Fibroblast of skin of right biceps (primary cell): ENCODE results near the gene MYT1.

Experiments
- DNase-seq: peaks from one replicate; pipeline ENCODE4 v3.0.0-alpha.2; 2013

MYT1 gene

DNA sequence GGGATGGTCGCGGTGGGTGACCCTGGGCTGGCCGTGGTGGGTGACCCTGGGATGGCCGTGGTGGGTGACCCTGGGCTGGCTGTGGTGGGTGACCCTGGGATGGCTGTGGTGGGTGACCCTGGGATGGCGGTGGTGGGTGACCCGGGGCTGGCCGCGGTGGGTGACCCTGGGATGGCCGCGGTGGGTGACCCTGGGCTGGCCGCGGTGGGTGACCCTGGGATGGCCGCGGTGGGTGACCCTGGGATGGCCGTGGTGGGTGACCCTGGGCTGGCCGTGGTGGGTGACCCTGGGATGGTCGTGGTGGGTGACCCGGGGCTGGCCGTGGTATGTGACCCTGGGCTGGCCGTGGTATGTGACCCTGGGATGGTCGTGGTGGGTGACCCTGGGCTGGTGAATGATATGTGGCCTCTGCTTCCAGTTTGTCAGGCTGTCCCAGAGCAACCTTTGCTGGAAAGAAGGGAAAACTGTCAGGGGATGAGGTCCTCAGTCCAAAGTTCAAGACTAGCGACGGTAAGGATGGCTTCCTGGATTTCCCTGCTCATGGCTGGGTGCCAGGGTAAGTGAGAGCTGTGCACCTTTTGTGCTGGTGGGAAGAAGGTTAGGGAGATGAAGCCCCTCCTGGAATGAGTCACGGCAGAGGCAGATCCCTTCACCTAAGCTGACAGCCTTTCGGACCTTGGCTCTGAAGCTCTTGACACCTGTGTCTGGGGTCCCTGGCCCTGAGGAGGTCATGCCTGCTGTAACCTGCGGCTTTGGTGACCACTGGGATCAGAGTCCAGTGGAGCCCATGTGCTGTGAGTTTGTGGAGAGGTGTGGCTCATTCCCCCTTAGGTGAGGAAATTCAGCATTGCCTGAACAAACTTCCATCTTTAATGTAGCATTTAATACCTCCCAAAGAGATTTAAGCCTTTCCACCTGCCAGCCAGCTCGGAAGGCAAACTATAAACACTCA, 72.2 kb downstream of the MYT1 start:
- DNase-seq: no peak

DNA sequence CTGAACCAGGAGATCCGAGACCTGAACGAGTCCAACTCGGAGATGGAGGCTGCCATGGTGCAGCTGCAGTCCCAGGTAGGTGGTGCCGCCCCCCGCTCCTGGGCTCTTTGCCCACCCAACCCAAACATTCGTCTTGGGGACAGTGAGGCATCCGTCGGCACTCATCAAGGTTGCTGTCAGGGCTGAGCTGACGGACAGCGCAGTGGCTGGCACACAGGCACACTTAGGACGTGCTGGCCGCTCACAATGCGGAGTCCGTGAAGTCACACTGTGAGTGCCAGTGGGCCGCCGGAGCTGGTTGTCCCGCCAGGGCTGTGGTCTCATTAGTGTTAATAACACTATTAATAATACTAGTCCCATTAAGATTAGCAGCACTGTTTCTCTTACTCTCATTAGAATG, 73.1 kb downstream of the MYT1 start:
- DNase-seq: no peak

DNA sequence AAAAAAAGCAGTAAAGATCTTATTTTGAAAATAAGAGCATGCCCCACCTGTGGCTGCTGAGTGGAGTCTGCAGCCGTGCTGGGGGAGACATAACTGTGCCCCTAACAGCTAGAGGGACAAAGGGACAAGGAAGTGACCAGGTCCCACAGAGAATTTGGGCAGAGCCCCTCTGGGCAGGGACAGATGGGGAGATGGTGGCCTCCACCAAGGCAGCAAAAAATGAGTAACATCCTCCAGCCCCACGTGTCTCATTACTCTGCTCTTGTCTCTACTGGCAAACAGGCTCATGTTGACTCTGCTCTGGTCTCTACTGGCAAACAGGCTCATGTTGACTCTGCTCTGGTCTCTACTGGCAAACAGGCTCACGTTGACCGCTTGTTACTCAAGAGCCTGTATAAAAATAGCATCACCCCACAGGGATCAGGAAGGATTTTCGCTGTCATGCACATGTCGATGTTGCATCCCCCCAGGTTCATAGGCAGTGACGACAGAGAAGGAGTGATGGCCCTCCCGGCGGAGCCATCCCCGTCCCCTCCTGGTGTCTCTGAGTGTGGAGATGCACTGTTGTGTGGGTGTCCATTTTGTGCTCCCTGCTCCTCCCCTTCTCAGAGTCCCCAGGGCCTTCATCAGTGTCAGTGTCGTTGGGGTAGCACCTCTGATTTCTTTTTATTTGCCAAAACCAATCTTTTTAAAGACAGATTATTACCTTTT, 74.0 kb downstream of the MYT1 start:
- no peak for DNase-seq

DNA sequence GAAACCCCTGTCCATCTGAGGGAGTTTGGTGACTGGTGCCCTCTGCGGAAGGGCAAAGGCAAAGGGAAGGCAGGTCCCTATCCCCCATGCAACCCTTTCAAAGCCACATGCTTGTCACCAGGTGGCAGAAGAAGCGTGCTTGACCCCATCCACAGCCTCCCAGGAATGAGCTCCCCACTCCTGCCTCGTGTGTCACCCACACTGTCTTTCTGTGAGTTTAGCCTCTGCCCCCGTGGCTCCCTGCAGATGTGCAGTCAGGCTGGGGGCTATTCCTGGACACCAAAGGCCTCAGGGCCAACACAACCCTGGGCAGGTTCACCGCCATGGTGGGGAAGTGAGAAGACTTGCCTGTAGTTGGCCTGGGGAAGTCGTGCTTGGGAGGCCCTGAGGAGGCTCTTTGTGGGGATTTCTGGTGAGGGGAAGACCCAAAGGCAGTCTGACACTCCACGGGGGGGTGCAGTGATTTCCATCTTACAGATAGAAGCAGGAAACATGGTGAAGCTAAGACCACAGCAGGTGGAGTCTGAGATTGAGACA, 74.7 kb downstream of the MYT1 start:
- no peak for DNase-seq

DNA sequence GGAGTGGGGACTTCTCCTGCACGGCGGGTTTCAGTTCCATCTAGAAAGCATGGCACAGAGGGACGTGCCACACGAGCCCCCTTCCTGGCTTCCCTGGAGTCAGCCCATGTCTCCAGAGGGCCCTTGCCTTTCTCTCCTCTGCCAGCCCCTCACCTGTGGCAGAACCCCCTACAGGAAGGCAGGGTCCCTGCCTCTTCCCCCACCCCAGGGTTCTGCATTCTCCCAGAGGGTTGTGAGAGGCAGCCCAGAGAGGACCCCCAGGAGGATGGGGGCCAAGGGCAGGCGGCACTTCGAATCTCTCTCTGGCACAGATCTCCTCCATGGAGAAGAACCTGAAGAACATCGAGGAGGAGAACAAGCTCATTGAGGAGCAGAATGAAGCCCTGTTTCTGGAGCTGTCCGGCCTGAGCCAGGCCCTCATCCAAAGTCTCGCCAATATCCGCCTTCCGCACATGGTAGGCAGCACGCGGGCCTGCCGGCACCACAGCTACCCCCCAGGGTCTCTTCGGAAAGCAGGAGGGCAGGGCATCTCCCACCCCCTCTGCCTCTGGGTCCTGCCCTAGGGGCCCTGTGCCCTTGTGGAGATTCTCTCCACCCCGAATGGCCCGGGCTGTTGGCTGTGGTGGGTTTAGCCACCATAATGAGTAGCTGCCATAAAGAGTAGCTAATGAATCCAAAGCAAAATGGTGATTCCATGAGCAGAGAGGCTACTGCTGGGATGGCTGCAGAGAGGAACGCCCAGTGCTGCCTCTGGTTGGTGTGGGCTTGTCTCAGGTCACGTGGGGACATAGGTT, 75.4 kb downstream of the MYT1 start:
- no peak for DNase-seq

DNA sequence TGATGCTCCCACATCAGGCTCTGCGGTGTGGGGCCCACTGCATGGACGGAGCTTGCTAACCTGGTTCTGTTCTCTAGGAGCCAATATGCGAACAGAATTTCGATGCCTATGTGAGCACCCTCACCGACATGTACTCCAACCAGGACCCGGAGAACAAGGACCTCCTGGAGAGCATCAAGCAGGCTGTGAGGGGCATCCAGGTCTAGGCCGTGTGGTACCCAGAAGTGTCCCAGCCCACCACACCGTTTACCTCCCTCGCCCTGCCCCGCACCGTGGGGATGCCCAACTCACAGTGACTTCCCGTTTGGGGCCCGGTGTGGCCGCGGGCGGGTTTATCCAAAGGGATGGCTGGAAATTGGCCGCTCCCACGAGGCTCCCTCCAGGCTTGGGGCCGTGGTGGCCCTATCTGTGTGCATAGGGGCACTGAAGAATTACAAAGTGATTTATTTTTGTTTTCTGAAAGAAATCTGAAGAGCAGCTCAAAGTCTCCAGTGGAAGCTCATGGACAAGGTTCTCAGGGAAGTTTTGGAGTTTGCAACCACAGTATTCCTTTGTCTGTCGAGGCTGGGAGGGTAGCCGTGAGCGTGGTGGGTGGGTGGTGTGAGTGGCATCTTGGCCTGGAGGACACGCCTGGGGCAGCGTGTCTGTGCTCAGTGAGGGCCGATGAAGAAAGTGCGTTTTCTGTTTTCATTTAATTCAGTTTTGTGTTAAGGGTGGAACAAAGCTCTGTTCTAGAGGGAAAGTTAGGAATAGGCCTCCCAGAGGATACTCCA, 76.2 kb downstream of the MYT1 start:
- DNase-seq: no peak

DNA sequence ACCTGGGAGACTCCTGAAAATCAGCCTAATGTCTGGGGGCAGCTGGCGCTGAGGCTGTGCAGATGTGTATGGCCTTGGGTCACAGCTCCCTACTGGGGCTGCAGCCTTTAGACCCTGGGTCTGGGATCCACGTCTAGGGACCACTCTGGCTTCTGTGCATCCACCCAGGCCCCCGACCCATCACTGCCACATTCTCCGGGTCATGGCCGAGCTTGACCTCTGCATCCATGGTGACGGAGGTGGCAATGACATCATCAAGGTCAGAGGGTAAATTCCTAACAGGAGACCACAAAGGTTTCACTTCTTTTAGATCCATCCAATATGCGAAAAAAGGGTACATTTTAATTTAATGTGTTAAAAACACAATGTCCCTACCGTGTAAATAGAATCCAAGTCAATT, 76.8 kb downstream of the MYT1 start:
- DNase-seq: no peak

DNA sequence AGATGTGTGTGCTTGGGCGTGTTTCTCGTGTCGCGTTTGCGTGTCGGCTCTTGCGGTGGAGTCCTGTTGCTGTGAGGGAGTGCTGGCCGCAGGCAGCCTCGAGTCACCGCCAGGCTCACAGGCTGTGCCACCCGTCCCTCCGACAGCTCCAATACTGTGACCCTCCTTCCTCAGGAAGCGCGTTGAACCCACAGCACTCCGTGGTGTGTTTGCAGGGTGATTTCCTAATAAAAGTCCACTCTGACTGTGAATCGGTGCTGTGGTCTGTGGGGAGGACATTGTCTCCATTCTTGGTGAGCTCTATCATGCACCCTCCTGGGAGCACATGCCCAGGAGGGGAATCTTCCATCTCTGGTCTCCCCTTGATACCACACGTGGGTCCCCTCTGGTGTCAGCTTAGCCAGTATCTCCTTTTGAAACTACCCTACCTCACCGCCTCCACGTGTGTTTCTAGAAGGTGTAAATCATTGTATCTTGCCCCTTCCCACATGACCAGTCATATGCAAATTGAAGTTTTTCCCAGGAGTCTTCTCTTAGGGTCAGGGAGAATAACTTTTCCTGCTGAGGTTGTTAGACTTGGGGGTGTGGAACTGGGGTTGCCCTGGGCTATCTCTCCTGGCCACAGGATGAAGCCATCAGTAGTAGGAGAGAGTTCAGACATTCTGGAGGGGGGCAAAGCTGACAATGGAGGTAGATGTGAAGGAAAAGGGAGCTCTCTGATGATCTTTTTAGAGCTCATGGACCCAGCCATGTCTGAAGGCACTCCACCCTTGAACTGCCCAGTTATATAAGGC, 77.9 kb downstream of the MYT1 start:
- no peak for DNase-seq

DNA sequence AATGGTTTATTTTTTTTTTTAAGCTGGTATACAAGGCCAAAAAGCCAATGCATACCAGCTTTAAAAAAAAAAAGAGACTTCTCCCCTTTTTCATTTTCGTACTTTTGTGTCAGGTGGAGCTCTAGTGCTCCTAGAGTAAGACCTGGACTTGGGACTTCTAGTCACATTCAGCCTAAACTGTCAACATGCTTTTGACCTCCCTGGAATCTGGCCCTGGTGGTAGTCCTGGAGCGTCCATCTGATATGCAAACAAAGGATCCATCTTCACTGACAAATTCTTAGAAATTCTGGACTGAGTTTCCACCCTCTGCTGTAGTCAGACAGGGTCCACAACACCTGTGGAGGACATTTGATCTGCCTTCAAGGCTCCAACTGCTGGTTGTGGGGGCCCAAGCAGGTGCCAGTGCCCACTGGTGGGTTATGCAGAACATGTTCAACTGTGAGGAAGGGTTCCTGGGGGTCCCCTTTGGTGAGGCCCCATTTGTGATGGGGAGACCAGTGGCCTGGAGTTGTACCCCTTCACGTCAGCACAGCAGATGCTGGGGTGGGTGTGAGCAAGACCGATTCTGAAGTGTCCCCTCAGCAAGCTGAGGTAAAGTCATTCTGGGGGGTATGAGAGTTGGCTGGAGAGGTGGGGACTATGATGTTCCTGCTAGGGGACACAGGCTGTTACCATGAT, 78.7 kb downstream of the MYT1 start:
- no peak for DNase-seq

DNA sequence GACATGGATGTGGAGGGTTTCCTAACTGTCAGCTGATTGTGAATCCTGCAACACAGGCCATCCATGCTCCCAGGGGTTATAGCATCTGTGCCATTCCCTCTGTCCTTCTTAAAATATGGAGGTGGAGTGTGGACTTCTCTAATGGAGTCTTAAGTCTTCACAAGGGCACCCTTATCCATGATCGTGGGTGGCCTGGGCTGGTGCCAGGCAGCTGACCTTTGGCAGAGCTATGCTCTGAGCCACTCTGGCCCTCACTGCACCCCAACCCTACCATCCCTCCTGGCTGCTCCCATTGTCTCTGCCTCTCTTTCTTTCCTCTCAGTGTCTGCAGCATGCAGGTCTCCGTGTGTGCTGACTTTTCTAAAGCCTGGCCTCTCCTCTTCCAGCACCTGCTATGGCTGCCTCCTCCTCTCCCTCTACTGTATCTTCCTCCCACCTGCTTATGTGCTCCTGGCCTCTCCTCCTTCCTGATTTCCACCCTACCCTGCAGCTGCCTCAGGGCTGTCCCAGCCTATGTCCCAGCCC, 80.1 kb downstream of the MYT1 start:
- DNase-seq: no peak

DNA sequence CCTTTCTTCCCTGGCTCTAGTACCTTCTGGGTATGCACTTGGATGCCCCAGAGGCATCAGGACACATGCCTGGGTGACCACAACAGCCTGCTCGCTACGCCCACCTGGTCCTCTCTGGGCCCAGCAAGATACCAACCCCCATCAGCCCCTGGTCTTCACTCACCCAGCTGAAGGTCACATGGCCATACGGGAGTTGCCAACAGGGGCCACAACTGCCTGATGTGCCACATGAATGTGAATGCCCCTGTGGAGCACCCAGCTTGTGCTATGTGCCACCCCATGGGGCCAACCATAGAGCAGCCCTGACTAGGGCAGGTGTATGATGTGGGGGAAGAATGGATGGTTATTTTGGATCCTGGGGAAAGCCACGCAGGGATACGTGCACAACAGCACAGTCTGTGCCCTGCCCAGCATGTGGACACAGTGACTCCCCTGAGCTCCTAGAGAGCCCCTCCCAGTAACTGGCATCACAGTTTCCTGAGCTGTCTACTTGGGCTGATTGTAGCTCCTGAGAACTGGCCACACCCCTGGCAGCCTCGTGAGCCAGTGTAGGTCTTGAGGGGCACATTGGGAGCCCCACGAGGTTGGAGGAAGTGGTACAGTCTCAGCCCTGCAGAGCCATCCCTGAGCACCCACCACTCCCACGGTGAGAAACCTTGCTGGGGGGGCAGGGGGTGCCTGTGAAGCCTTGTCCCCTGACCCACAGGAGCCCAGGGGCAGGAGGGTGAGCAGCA, 80.8 kb downstream of the MYT1 start:
- DNase-seq: no peak

DNA sequence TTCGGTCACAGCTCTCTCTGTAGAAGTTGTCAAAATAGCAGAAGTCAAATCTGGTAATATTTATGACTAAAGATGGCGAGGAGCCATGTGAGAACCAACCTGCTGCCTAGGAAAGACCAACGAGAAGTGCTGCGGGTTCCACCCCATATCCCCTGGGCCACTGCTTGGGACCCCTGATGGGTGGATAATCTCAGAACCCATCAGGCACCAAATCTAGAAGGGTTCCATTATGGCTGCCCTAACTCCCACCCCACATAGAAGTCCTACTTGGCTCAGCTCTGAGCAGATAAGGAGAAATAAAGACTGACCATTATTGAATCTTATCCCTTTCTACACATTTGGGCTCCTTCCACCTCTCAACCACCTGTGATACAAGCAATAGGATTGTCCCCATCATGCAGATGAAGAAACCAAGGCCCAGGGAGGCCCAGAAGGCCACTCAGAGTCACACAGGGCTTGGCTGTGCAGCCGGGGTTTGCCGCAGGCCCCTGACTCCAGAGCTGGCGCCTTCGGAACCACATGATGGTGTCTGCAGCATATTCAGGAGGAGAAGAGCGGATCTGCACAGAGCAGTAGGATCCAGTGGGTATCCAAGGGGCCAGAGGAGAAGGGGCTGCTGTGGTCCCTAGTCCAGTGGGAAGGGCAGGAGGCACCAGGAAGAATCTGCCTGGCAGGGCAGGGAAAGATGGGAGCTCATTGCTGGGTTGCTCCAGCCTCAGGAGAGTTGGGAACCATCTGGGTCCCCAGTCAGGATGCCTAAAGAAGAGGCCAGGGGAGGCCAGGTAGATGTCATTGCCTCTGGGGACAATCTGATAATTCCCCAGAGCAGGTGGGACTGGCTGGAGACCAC, 81.7 kb downstream of the MYT1 start:
- no peak for DNase-seq

DNA sequence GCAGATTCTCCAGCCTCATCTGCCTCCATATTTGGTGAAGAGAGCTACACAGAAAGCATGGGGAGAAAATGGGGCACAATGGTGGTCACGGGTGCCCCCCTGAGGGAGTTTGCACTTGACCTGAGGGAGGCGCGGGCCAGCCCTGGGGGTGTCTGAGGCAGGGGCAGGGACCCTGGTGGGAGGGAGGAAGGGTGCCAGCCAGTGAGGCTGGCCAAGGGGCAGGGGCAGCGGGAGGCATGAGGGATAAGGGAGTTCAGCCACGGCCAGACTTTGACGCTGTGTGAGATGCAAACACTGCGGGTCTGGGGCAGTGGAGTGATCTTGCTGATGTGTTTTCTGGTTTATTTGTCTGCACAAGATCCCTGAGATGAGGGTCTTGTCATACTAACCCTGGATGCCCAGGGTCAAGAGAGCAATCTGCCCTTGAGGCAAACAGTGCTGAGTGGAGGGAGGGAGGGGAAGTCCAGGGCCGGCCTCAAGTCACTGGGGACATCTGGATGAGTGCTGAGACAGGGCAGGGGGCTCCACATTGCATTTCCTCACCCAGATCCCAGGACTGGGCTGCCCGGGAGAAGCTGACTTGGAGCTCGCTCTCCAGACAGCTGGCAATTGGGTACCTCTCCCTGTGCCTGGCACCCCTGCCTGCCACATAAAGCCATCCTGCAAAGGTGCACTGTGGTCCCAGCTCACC, 82.5 kb downstream of the MYT1 start:
- no peak for DNase-seq

DNA sequence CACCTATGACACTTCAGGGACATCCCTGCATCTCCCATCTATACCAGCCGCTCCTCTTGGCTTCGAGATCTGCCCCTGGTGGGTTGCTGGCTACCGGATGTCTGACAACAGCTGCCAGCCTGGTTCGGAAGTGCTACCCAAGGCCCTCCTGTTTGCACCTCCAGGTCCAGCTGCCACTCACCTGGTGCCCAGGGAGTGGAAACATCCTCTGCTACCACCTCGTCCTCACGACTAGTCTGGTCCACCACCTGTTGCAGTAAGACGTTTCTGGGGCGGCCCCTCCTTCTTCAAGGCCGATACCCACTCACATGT, 83.0 kb downstream of the MYT1 start:
- DNase-seq: no peak

DNA sequence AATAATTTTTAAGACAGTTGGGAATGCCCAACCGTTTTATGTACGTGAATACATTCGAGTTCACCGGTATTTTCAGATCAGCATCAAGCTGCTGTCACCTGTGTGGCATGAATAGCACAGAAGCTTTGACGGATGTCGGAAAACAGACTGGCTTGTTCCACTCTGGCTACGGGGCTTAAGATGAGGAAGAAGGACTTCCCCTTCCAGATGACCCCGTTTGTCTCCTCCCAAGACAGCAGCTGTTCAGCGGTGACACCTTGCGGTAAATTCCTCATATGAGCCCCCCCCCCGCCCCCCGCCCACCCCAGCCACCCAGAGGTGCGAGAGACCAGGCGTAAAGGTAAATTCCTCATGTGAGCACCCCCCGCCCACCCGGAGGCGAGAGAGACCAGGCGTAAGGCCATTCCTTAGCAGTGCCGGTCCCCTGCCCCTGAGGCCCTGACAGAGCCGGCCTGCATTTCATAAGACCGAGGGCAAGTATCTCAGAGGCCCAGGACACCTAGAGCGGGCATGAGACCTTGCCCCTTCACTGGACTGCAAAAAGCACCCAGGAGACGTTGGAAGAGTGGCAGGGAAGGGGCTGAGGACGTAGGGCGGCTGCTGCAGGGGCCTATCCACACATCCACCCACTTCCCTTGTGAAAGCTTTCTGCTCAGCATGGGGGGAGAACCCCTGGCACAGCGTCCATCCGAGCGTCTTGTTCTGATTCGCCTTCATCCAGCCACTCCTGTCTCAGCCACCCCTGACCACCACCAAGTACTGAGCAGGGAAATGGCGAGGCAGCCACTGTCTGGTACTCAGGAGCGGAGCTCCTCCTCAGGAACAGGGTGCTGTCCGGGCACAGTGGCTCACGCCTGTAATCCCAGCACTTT, 84.0 kb downstream of the MYT1 start:
- no peak for DNase-seq

DNA sequence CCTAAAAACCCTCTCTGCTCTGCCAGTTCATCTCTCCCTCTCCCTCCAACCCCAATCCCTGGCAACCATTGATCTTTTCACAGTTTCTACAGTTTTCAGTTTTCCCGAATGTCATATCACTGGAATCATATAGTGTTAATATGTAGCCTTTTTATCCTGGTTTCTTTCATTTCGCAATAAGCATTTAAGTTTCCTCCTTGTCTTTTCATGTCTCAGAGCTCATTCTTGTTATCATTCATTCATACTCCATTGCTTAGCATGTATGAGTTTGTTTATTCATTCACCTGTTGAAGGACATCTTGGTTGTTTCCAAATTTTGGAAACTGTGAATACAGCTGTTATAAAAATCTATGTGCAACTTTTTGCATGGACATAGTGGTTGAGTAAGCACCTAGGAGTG, 85.8 kb downstream of the MYT1 start:
- no peak for DNase-seq

DNA sequence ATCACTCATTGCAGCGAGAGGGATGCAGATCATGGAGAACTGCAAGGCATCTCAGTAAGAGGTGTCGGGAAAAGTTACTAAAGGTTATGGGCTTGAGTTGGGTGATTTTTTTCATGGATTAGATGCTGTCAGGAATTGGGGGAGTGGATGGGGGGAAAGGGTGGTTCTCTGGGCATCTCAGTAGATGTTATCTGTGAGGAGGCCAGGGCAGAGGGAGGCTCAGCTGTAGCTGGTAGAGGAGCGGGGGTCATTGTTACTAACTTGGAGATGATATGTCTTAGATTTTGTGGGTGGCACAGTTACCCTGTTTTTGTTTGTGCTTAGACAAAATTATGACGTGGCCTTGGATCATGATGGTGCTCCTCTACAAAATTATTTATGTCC, 88.7 kb downstream of the MYT1 start:
- DNase-seq: no peak

DNA sequence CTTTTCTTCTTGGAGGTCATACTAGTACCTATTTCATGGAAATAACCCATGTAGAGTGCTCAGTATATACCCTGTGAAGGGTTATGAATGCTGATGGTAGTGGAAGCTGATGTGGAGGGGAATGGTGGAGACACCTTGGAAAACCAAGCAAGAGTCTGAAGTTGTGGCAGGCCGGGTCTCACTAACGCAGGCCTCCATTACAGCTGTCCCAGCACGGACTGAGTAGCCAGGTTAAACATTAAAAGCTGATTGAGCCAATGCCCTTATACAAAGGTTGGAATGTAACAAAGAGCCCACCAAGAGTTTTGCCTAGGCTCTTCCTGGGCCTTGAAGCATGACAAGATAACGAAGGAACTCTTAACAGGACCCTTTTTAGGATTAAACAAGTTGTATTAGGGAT, 89.2 kb downstream of the MYT1 start:
- no peak for DNase-seq
